ENCODE data around the gene TRMT61B. TPM values are rescaled to one million over a fixed set of nuclear protein-coding genes. Genes with fewer than 3 reads are reported as not detected.

TRMT61B gene
- total and polyA plus RNA-seq, 2 donors (not counting 1 experiment from before 2014, with no cell fraction given) = 13.5 to 14.4 TPM

DNA sequence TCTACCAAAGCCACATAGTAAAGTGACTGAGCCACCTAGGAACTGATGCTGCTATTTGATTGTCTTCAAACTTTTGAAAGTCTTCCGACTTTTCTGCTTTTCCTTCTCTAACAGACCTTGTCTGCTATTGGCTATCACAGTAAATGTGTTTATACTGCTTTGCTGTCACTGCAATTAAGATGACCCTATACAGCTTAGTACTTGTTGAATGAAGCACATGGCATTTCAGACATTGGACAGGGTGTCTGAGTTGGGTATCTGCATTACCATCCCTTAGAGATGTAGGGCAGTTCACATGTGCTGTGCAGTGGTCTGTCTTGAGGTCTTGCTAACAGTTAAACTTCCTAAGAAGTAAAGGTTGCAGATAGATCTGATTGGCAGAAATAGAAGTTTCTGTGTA is 27.9 kb upstream of the TRMT61B start:
- Histone ChIP-seq H3K4me2 (ENCODE audit: extremely low read depth, insufficient read depth, low read length) (peak overlapping the region; percentile 4), H3K27me3 (ENCODE audit: control insufficient read depth, insufficient read depth, low read length) (no peaks in the 10 kb centered on the region), H2AFZ (ENCODE audit: low read length) (no peak overlapping the region), H3K27ac (ENCODE audit: insufficient read depth, low read length) (no peak overlapping the region), H3K9me3 (ENCODE audit: control insufficient read depth, insufficient read depth, low read depth, low read length) (no peaks in the 10 kb centered on the region), H3K9ac (ENCODE audit: insufficient read depth, low read length) (no peak overlapping the region), H3K4me1 (ENCODE audit: control insufficient read depth, extremely low read depth, insufficient read depth, low read length) (peaks cover 10% of the 10 kb centered on the region), H3K79me2 (ENCODE audit: control insufficient read depth, insufficient read depth, low read length) (peaks cover 85% of the 10 kb centered on the region), H3K36me3 (ENCODE audit: control insufficient read depth, insufficient read depth, low read length) (peaks cover 5% of the 10 kb centered on the region), H4K20me1 (ENCODE audit: control insufficient read depth, extremely low read depth, insufficient read depth, low read length) (peaks cover 15% of the 10 kb centered on the region), H3K4me3 (replicated peaks in 1 of 4; ENCODE audit: control extremely low read depth in 1 of 4, insufficient read depth in 1 of 4, low read depth in 3 of 4, low read length in 4 of 4) (peak overlapping the region in 2 of 4 experiments; percentile 15 to 25)
- no peak for DNase-seq (ENCODE audit: low read depth in 2 of 2)
- TF ChIP-seq, protein P1, sequence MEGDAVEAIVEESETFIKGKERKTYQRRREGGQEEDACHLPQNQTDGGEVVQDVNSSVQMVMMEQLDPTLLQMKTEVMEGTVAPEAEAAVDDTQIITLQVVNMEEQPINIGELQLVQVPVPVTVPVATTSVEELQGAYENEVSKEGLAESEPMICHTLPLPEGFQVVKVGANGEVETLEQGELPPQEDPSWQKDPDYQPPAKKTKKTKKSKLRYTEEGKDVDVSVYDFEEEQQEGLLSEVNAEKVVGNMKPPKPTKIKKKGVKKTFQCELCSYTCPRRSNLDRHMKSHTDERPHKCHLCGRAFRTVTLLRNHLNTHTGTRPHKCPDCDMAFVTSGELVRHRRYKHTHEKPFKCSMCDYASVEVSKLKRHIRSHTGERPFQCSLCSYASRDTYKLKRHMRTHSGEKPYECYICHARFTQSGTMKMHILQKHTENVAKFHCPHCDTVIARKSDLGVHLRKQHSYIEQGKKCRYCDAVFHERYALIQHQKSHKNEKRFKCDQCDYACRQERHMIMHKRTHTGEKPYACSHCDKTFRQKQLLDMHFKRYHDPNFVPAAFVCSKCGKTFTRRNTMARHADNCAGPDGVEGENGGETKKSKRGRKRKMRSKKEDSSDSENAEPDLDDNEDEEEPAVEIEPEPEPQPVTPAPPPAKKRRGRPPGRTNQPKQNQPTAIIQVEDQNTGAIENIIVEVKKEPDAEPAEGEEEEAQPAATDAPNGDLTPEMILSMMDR (conservative IDR thresholded peaks at IDR 0.05 in 1 of 2, IDR thresholded peaks at IDR 0.05 in 1 of 2; ENCODE audit: low read depth in 1 of 2, low read length in 2 of 2) = no peak
- no peak for TF ChIP-seq EZH2 (IDR thresholded peaks at IDR 0.05; ENCODE audit: low read length, missing control alignments)

DNA sequence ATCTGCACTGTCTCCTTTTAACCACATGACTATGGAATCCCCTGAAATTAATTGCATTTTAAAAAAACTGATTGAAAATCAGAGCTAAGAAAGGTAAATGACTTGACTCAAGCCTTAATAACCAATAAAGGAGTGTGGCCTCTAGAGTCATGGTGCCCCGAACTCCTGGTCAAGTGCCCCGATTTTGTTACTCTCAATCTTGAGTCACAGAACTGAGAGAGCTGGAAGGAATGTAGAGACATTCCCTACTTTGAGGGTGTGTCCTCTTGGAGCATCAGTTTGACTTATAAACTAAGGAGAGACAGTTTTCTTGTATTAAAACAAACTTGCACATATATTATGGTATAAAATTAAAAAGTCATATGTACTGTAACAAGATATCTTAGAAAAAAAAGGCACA is 26.8 kb upstream of the TRMT61B start:
- Histone ChIP-seq H3K4me3 (replicated peaks in 1 of 4; ENCODE audit: control extremely low read depth in 1 of 4, insufficient read depth in 1 of 4, low read depth in 3 of 4, low read length in 4 of 4) (peak overlapping the region; percentile 91 to 99 (median 97)), H4K20me1 (ENCODE audit: control insufficient read depth, extremely low read depth, insufficient read depth, low read length) (peaks cover 15% of the 10 kb centered on the region), H3K79me2 (ENCODE audit: control insufficient read depth, insufficient read depth, low read length) (peaks cover 74% of the 10 kb centered on the region), H3K36me3 (ENCODE audit: control insufficient read depth, insufficient read depth, low read length) (no peaks in the 10 kb centered on the region), H3K4me1 (ENCODE audit: control insufficient read depth, extremely low read depth, insufficient read depth, low read length) (peaks cover 10% of the 10 kb centered on the region), H3K27ac (ENCODE audit: insufficient read depth, low read length) (peak overlapping the region; percentile 23), H3K27me3 (ENCODE audit: control insufficient read depth, insufficient read depth, low read length) (no peaks in the 10 kb centered on the region), H3K4me2 (ENCODE audit: extremely low read depth, insufficient read depth, low read length) (peak overlapping the region; percentile 96), H2AFZ (ENCODE audit: low read length) (no peak overlapping the region), H3K9me3 (ENCODE audit: control insufficient read depth, insufficient read depth, low read depth, low read length) (no peaks in the 10 kb centered on the region), H3K9ac (ENCODE audit: insufficient read depth, low read length) (no peak overlapping the region)
- no peak for TF ChIP-seq EZH2 (IDR thresholded peaks at IDR 0.05; ENCODE audit: low read length, missing control alignments)
- TF ChIP-seq, protein P1 (conservative IDR thresholded peaks at IDR 0.05 in 1 of 2, IDR thresholded peaks at IDR 0.05 in 1 of 2; ENCODE audit: low read depth in 1 of 2, low read length in 2 of 2) = no peak
- peak; percentile 28 to 70 for DNase-seq (ENCODE audit: low read depth in 2 of 2)

DNA sequence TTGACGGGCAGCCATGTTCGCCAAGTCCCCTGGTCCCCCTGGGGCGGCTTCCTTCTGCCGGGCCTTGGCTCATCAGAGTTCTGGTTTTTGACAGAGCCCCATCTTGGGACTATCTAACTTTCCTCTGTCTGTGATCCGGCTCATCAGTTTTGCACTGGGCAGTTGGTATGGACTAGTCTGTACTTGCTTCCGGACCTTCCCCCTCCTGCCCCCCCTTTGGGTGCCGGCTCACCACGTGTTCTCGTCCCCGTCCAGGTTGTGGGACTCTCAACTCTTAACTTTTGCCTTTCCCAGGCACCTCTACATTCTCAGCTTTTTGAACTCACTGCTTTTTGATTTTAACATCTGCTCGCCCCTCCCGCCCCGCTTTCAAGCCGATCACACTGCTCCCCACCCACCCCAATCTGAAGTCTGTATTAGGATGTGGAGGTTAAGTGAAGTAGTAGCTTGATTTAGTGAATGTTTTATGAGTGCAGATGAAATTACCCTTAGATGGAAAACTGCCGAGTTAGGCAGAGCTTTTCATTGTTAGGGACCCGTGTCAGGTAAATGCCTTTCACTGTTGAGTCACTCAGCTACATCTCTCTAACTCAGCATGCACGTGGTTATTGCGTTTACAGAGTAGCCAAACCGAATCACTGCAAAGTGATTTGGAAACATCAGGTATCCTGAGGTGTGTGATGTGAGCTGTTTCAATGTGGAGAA is 25.2 kb upstream of the TRMT61B start:
- peak overlapping the region; percentile 96 for H3K4me2 ChIP-seq (ENCODE audit: extremely low read depth, insufficient read depth, low read length)

More for the DNA sequence above, 25.2 kb upstream of the TRMT61B start:
- no peaks in the 10 kb centered on the region for H3K27me3 ChIP-seq (ENCODE audit: control insufficient read depth, insufficient read depth, low read length)
- H4K20me1 ChIP-seq (ENCODE audit: control insufficient read depth, extremely low read depth, insufficient read depth, low read length) = peaks cover 15% of the 10 kb centered on the region
- peaks cover 59% of the 10 kb centered on the region for H3K79me2 ChIP-seq (ENCODE audit: control insufficient read depth, insufficient read depth, low read length)
- H3K27ac ChIP-seq (ENCODE audit: insufficient read depth, low read length) = peak overlapping the region; percentile 92
- H3K9ac ChIP-seq (ENCODE audit: insufficient read depth, low read length) = peak overlapping the region; percentile 96
- peaks cover 10% of the 10 kb centered on the region for H3K4me1 ChIP-seq (ENCODE audit: control insufficient read depth, extremely low read depth, insufficient read depth, low read length)
- DNase-seq (ENCODE audit: low read depth in 2 of 2) = peak; percentile 24 to 57
- no peaks in the 10 kb centered on the region for H3K9me3 ChIP-seq (ENCODE audit: control insufficient read depth, insufficient read depth, low read depth, low read length)
- H3K4me3 ChIP-seq (replicated peaks in 1 of 4; ENCODE audit: control extremely low read depth in 1 of 4, insufficient read depth in 1 of 4, low read depth in 3 of 4, low read length in 4 of 4) = peak overlapping the region; percentile 91 to 99 (median 97)
- no peaks in the 10 kb centered on the region for H3K36me3 ChIP-seq (ENCODE audit: control insufficient read depth, insufficient read depth, low read length)
- H2AFZ ChIP-seq (ENCODE audit: low read length) = no peak overlapping the region
- no peak for TF ChIP-seq EZH2 (IDR thresholded peaks at IDR 0.05; ENCODE audit: low read length, missing control alignments)
- TF ChIP-seq, protein P1 (conservative IDR thresholded peaks at IDR 0.05 in 1 of 2, IDR thresholded peaks at IDR 0.05 in 1 of 2; ENCODE audit: low read depth in 1 of 2, low read length in 2 of 2) = no peak
